ENCODE measurements around the gene CNTN4. TPM values are rescaled to one million over a fixed set of nuclear protein-coding genes. Genes with fewer than 3 reads are reported as not detected.

The CNTN4 gene
- total and polyA plus RNA-seq, 8 donors, result 2.5 to 10.8 (median 5.1) TPM

GRCh38 chr3:2823437-2824211 is 725.0 kb downstream of the CNTN4 start:
- H3K4me1 ChIP-seq, result no peaks in the 10 kb centered on the region
- no peaks in the 10 kb centered on the region for H3K9me3 ChIP-seq
- ATAC-seq (no peak), FAIRE-seq (no peak), DNase-seq (no peak)
- WGBS, 2 donors, result 68 to 78% methylated on average over 8 of the region's 8 CpGs
- H3K4me3 ChIP-seq, result no peak overlapping the region
- H3K36me3 ChIP-seq, result no peaks in the 10 kb centered on the region
- no peak overlapping the region for H3K27ac ChIP-seq
- intact Hi-C loops (cut with DNase I), result no loop called here
- H3K27me3 ChIP-seq, result no peaks in the 10 kb centered on the region
- TF ChIP-seq CTCF (IDR thresholded peaks at IDR 0.05), result no peak

DNA sequence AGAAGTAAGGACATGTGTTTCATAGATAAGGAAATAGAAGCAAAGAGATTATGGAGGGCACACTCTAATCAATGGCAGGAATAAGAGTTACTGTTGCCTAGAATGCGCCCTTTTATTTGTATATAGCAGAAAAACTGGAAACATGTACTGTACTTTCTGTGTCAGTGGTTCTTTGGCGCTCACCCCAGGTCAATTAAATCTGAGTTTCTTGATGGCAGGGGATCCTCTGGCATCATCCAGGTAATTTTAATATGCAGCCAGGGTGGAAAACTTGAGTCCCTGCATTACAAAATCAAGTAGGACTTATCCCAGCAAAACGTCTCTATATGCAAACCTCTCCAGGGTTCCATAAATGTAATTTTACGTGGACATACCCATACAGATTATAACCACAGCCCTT is 727.4 kb downstream of the CNTN4 start:
- 48 to 71% methylated on average over 4 of the region's 4 CpGs for WGBS, 2 donors
- no peaks in the 10 kb centered on the region for H3K9me3 ChIP-seq
- H3K4me3 ChIP-seq, result no peak overlapping the region
- H3K36me3 ChIP-seq, result no peaks in the 10 kb centered on the region
- no peaks in the 10 kb centered on the region for H3K27me3 ChIP-seq
- H3K4me1 ChIP-seq, result no peaks in the 10 kb centered on the region
- no peak for DNase-seq
- TF ChIP-seq CTCF (IDR thresholded peaks at IDR 0.05), result no peak
- intact Hi-C loops (cut with DNase I), result no loop called here
- no peak overlapping the region for H3K27ac ChIP-seq
- ATAC-seq, result no peak
- no peak for FAIRE-seq

GRCh38 chr3:2826453-2826852 is 727.8 kb downstream of the CNTN4 start:
- Histone ChIP-seq H3K9me3 (no peaks in the 10 kb centered on the region), H3K27ac (no peak overlapping the region), H3K36me3 (no peaks in the 10 kb centered on the region), H3K27me3 (no peaks in the 10 kb centered on the region), H3K4me3 (no peak overlapping the region), H3K4me1 (no peaks in the 10 kb centered on the region)
- intact Hi-C loops (cut with DNase I), result no loop called here
- no peak for TF ChIP-seq CTCF (IDR thresholded peaks at IDR 0.05)
- no peak for DNase-seq
- ATAC-seq, result no peak
- FAIRE-seq, result no peak
- 46 to 51% methylated on average over 3 of the region's 3 CpGs for WGBS, 2 donors

DNA sequence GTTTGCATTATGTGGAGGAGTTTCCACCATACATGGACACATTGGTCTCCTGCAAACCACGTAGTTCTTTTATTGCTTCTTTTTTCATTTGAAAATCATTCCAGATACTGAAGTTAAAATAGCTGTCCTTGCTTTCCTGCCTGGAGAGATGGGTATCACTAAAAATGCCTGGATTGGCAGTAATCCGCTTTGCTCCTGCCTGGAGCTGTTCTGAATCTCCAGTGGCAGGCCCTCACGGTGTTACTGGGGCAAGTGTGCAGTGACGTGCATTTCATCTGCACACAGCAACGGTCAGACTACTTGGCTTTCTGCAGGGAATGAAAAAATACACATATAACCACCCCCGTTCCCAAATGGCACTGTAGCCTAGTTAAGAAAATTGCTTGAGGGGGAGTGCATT is 738.6 kb downstream of the CNTN4 start:
- WGBS, 2 donors, result 45 to 58% methylated on average over 6 of the region's 6 CpGs
- no peaks in the 10 kb centered on the region for H3K27me3 ChIP-seq
- ATAC-seq (peak in 2 of 4 donors; percentile 49 to 71), FAIRE-seq (no peak), DNase-seq (no peak)
- intact Hi-C loops (cut with DNase I), result no loop called here
- no peaks in the 10 kb centered on the region for H3K36me3 ChIP-seq
- no peak overlapping the region for H3K27ac ChIP-seq
- H3K9me3 ChIP-seq, result no peaks in the 10 kb centered on the region
- H3K4me3 ChIP-seq, result no peak overlapping the region
- no peak for TF ChIP-seq CTCF (IDR thresholded peaks at IDR 0.05)
- no peaks in the 10 kb centered on the region for H3K4me1 ChIP-seq

DNA sequence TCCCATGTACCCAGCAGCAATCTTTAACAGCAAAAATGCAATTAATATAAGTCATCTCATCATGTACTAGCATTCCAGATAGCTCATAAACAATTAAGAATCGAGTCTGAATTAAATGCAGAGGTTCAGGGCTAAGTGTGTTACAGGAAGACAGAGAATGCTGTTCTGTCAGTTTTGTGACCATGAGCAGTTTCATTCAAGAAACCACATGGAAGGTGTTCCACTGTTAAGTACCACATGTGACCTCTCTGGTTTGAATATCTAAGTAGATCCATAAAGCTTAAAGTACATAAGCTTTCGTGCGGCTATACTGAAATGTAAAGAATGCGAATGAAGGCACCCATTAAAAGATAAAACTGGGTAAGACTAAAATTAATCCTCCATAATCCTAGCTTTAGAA is 739.2 kb downstream of the CNTN4 start:
- H3K27me3 ChIP-seq, result no peaks in the 10 kb centered on the region
- intact Hi-C loops (cut with DNase I), result no loop called here
- H3K27ac ChIP-seq, result no peak overlapping the region
- H3K4me1 ChIP-seq, result no peaks in the 10 kb centered on the region
- no peak overlapping the region for H3K4me3 ChIP-seq
- no peak for FAIRE-seq
- TF ChIP-seq CTCF (IDR thresholded peaks at IDR 0.05), result no peak
- peak in 1 of 4 donors; percentile 29 for ATAC-seq
- no peaks in the 10 kb centered on the region for H3K36me3 ChIP-seq
- 72 to 74% methylated on average over 4 of the region's 4 CpGs for WGBS, 2 donors
- DNase-seq, result no peak
- H3K9me3 ChIP-seq, result no peaks in the 10 kb centered on the region
